Ishikawa (cell line): Measurements from ENCODE around the gene ARID1B.

ENCODE experiments used
- EP300 ChIP-seq: IDR thresholded peaks from 2 replicates; pipeline ENCODE4 v1.6.1; 2012; ENCODE audit warnings: borderline replicate concordance
- MAX ChIP-seq: IDR thresholded peaks from 2 replicates; pipeline ENCODE4 v1.6.1; 2012
- NFIC ChIP-seq: IDR thresholded peaks from 2 replicates; pipeline ENCODE4 v1.6.1; 2012
- TAF1 ChIP-seq: IDR thresholded peaks from 2 replicates; pipeline ENCODE4 v1.6.1; 2012; ENCODE audit warnings: low read depth, mild to moderate bottlenecking
- USF1 ChIP-seq: IDR thresholded peaks from 2 replicates; pipeline ENCODE4 v1.6.1; 2012

DNA sequence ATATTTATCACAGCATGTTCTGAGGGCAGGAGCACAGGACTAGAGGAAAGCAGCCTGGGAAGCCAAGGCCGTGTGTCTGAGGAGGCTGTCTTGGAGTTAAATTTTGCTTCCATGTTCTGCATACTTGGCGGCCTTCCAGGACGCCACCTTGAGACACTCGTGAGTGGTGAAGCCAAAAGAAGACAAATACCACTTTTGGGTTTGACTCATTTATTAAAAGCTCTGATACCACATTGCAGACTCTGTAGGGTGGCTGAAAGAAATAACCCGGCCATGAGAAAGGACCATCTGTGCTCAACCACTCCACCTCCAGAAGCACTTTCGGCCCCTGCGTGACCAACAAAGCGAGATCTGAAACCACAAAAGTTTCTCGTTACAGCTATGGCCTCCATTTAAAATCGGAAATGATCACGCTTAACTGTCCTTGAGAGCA lies 426.1 kb downstream of the ARID1B start:
- TF ChIP-seq TAF1 (no peak), NFIC (no peak), USF1 (no peak), MAX (no peak), EP300 (no peak)
